DOHH2 (cell line): ENCODE data around the gene FOXK1.

Experiments
- CTCF ChIP-seq: fragments of 200-600 bp; sonication (generic); IDR thresholded peaks from one replicate; pipeline ENCODE4 v1.5.1; 2014; ENCODE audit warnings: antibody characterized with exemption, mild to moderate bottlenecking, low read depth, low read length; ENCODE audit not compliant: poor library complexity, severe bottlenecking
- EZH2phosphoT487 ChIP-seq: fragments of 200-600 bp; sonication (generic); IDR thresholded peaks from 2 replicates; pipeline ENCODE4 v1.6.1; 2017; ENCODE audit warnings: borderline replicate concordance, mild to moderate bottlenecking, antibody characterized with exemption, low read length, moderate library complexity, mixed read lengths

GRCh38 chr7:4809666-4810065 lies 127.6 kb downstream of the FOXK1 start:
- TF ChIP-seq CTCF (no peak), EZH2phosphoT487 (no peak)
